Stimulated activated CD4-positive, alpha-beta T cell treated with anti-CD3 and anti-CD28 coated beads, TNF-alpha, amount 100 ng/mL, for 4 hours (primary cell): ENCODE data around the gene DCN.

ENCODE experiments used
- DNase-seq, 3 experiments: peaks; one replicate each; pipeline ENCODE4 v3.0.0-alpha.2; 2020; ENCODE audit warnings: low read depth in 3 of 3

DCN gene

DNA sequence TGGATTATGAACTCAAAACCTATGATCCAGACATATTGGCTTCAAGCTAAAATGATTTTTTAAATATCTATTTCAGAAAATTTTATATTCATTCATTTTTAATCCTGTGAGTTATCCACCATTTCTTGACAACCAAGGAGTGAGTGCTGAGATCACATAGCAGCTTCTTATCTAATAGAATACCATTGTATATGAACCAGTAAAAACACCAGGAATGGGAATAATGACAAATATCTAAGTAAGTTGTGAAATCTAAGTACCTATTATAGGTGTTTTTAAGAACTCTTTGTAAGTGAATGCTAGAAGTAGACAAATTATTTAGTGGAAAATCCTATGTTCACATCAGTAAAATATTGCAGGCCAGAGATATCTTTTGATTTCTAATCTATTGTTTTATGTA is 79.5 kb downstream of the DCN start:
- DNase-seq = no peak

DNA sequence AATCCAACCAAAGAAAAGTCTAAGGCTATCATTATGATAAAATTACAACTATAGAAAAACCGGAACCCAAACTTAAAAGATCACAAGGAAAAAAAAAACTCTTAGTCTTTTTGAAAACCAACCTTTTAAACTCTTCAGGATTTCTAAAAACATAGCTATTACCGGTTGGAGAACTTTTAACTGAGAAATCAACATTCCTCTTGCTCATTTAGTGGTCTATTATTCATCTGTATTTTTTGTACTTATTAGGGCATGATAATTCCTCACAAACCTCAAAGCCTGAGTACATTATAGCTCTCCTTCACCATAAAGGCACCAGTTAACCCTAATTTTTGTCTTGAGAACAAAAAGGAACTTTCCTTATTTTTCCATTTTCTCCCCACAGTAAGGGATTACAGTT is 81.7 kb downstream of the DCN start:
- no peak for DNase-seq

DNA sequence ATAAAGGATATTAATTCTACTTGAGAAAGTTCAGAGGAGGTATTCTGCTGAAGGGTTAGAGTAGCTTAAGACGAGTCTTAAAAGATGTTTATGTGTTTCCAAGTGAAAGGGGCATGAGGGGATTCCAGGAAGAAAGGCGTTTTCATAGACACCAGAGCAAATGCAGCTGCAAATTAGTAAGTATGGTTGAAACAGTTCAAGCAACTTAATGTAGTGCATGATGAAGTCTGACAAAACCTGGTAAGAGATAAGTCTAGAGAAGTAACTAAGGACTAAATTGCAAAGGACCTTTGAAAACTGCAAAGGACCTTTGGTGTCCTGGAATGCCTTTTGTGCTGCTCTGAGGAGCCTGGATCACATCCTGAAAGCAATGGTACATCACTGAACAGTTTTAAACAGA is 82.8 kb downstream of the DCN start:
- DNase-seq = no peak

- no peak for DNase-seq
Measured at GRCh38 chr12:91099341-91099740, 83.3 kb downstream of the DCN start.

DNA sequence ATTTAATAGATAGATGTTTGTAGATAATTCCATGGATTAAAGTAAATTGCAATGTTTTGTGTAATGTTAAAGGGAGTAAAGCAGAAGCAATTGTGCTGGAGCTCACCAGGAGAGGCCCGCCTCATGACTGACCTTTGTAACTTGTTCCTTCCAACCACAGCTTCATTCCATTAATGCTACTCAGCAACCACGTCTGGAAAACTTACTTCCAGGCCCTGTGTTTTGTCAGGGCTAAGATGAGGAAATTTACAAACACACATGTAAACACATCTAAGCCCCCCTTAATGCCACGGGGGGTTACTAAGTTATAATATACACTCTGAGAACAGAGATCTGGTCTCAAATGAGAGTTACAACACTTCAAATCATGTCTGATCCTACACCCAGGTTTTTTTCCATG is 83.7 kb downstream of the DCN start:
- no peak for DNase-seq

- DNase-seq = no peak
Measured at GRCh38 chr12:91098461-91098860, 84.2 kb downstream of the DCN start.

DNA sequence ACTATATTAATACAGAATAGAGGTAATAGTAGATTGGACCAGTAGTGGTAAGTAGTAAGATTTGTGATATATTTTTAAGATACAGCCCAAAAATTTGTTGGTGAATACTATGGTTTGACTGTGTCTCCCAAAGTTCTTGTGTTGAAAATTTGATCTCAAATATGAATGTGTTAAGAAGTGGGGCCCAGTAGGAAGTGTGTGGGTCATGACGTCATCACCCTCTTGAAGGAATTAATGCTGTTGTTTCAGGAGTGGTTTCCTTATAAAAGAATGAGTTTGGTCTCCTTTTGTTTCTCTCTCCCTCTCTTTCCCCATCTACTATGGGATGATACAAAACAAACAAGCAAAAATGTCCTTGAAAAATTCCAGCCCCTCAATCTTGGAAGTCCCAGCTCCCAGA is 87.7 kb downstream of the DCN start:
- DNase-seq = no peak

DNA sequence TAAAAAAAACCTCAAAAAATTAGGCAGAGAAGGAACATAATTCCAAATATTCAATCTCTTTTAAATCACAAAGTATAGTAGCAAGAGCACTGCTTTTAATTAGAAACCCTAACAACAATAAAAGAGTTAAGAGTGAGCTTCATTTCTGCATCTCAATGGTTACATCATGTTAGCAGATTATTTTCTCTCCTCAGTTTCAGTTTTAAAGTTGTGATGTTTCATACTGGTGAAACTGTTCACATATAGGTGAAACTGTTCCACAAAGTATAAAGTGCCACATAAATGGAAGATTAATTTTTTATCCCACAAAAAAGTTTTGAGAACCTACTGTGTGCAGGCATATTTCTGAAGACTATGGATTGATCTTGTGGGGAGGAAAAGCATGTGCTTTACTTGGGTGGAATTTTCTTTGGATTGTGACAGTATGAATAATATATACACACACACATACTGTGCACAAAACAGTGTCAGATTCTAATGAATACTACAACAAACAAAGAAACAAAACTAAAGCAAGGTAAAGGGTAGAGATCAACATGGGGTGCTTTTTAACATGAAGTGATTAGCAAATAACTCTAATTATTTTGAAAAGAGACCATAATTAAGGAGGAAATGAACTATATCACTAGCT is 88.5 kb downstream of the DCN start:
- DNase-seq = no peak

DNA sequence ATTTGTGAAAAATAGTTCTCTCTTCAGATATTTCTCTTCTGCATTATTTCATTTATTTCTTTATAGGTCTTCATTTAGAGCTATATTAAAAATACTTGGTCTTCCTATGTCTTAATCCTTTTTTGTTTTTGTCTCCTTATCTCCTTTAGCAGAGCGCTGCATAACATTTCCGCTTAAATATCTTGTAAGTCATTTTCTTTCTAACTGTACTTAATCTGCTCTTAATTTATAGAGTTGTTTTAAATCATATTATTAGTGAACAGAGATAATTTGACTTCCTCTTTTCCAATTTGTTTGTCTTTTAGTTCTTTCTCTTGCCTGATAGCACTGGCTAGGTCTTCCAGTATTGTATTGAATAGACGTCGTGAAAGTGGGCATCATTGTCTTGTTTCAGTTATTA is 89.3 kb downstream of the DCN start:
- no peak for DNase-seq

GRCh38 chr12:91091916-91092715 is 90.5 kb downstream of the DCN start:
- no peak for DNase-seq
